HUES6 (cell line): Measurements from ENCODE around the gene CFL1.

Experiments used
- H3K27ac ChIP-seq: 2 replicates; pipeline ENCODE4 v1.7.0; 2013; ENCODE audit warnings: low read depth, mild to moderate bottlenecking, low read length, inconsistent platforms
- H3K27me3 ChIP-seq: 2 replicates; pipeline ENCODE4 v1.6.1; 2013; ENCODE audit warnings: low read length; ENCODE audit not compliant: control insufficient read depth, insufficient read depth
- H3K36me3 ChIP-seq: 2 replicates; pipeline ENCODE4 v1.6.1; 2013; ENCODE audit warnings: low read length; ENCODE audit not compliant: control insufficient read depth, insufficient read depth
- H3K4me1 ChIP-seq: 2 replicates; pipeline ENCODE4 v1.6.1; 2013; ENCODE audit warnings: low read length; ENCODE audit not compliant: control insufficient read depth, insufficient read depth
- H3K4me3 ChIP-seq: 2 replicates; pipeline ENCODE4 v1.5.1; 2013; ENCODE audit warnings: low read depth, low read length
- H3K9ac ChIP-seq: one replicate; pipeline ENCODE4 v1.6.1; 2013; ENCODE audit warnings: mild to moderate bottlenecking, low read length
- H3K9me3 ChIP-seq: 2 replicates; pipeline ENCODE4 v1.6.1; 2013; ENCODE audit warnings: low read depth, low read length; ENCODE audit not compliant: control insufficient read depth, insufficient read depth

The CFL1 gene

DNA sequence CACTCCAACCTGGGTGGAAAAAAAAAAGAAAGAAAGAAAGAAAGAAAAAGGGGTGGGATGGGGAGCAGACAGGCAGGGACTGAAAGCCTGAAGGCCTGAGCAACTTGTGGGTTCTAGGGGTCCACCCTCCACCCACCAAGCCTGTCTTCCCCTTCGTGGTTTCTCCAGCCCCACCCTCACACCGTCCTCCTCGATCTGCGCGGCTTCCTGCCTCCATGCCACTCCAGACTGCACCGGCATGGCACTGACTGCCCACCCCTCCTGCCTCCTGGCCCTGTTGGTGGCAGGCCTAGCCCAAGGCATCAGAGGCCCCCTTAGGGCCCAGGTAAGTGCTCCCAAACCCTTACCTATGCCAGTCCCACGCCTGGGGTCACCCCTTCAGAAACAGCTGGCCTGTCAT, 21.6 kb upstream of the CFL1 start, which contains the start of gene CTSW:
TSS of gene CTSW (plus strand) at position 221 of the 400 bp plus-strand sequence. CDS start at position 239, 18 bp downstream.
- Histone ChIP-seq H3K36me3 (peaks cover 29% of the 10 kb centered on the region), H3K4me3 (no peak within 1 kb of the TSS), H3K9ac (no peak within 1 kb of the TSS), H3K27me3 (no peaks in the 10 kb centered on the region), H3K27ac (no peak within 1 kb of the TSS), H3K9me3 (no peaks in the 10 kb centered on the region), H3K4me1 (no peaks in the 10 kb centered on the region)

DNA sequence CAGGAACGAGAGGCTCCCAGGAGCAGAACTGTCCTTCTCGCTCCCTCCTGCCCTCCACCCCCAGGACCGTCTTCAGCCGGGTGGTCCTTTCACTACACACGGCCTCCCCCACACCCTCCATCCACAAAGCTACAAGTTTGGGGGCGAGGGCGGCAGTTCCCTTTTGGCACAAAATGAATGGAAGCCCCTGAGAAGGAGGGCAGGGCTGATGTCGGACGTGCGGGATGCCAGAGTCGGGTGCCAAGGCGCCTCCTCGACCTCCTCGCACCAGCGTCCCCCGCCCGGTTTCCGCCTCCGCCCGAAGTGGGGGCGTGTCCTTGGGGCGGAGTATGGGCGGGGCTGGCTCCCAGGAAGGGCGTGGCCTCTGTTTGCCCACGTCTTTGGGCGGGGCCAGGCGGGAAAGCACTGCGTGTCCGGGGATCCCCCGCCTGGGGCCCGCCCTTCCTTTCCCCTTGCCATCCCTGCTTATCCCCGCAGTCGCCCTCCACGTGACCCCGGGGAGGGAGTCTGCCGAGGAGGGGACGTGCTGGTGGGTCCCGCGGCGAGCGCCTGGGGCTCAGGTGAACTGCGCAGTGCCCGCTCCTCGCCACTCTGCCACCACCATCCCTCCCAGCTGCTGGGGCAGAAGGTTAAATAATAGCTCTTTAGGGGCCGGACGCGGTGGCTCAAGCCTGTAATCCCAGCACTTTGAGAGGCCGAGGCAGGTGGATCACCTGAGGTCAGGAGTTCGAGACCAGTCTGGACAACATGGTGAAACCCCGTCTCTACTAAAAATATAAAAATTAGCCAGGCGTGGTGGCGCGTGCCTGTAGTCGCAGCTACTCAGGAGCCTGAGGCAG, 15.6 kb upstream of the CFL1 start:
- H3K9me3 ChIP-seq = no peaks in the 10 kb centered on the region
- H3K9ac ChIP-seq = peak overlapping the region; percentile 68
- H3K4me1 ChIP-seq = peaks cover 6% of the 10 kb centered on the region; the same call in 1 of the 2 replicates
- H3K36me3 ChIP-seq = no peaks in the 10 kb centered on the region; the same call in 1 of the 2 replicates
- 0 out of 2 replicates have a peak, but pooled peaks cover 2% of the 10 kb centered on the region for H3K27me3 ChIP-seq
- H3K4me3 ChIP-seq = peak overlapping the region; percentile 71
- no peak overlapping the region for H3K27ac ChIP-seq

DNA sequence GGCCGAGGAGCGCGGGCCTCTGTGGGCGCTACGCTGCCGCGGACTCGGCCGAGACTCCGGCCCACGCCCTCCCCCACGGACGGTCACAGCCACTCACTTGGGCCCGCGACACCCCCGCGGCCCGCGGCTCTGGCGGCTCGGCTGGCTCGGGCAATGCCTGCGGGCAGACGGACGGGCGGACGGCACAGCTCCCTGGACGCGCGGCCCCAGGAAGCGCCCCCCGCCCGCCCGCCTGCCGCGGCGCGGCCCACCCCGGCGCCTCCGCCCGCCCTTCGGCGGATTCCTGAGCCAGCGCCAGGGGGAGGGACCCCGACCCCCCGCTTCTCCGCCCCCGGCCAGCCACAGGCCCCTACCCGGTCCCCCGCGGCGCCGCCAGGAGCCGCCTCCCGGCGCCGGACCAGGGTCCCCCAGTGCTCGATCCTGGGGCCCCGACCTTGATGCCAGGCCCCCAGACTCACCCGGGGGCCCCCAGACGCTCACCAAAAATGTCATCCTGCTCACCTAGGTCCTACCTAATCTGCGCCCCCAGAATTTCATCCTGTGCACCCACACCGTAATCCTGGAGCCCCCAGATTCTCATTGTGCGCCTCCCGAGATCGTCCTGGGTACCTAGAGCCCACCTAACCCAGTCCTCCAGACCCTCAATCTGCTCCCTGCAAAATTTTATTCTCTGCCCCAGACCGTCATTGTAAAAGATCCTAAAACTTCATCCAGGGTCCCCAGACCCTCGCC, 14.8 kb upstream of the CFL1 start, which contains the start of gene EFEMP2:
TSS of gene EFEMP2 (minus strand) at position 215 of the 732 bp plus-strand sequence. CDS start 446 bp downstream, outside the sequence.
- Histone ChIP-seq H3K27ac (no peak within 1 kb of the TSS), H3K4me3 (peak within 1 kb of the TSS; percentile 71), H3K9ac (peak within 1 kb of the TSS; percentile 84)

DNA sequence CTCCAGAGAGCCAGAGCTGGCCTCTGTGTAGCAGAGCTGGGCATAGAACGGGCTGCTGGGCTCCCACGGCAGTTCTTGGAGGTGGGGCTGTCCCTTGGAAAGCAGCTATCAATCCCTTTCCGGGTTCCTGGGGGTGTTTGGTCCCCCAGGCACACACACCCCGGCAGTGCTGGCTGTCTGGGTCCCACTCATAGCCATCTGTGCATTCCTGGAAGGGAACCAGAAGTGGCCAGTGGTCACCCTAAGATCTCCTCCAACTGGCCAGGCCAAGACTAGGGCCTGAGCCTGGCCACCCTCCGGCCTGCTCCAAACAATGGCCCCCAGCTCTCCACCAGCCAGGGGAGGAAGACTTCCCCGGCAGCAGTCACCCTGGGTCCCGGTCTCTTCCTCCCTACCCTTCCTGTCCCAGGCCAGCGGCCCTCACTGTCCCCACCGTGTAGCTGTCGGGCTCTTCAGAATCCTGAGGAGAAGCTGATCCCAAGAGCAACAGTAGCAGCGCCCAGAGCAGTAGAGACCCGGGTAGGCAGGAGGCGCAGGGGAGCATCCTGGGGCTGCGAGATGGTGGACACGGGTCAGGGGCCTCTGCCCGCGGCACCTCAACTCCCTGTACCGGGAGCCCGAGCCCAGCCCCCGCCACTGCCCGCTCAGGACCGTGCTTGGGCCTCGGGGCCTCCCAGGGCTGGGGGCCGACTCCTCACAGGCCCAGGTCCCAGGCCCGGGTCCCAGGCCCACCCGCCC, 14.0 kb upstream of the CFL1 start:
- peak overlapping the region; percentile 71 for H3K4me3 ChIP-seq
- no peaks in the 10 kb centered on the region for H3K9me3 ChIP-seq
- 0 out of 2 replicates have a peak, but pooled peaks cover 2% of the 10 kb centered on the region for H3K27me3 ChIP-seq
- no peak overlapping the region for H3K27ac ChIP-seq
- H3K9ac ChIP-seq = peak overlapping the region; percentile 84
- peaks cover 10% of the 10 kb centered on the region for H3K4me1 ChIP-seq
- peaks cover 3% of the 10 kb centered on the region; the same call in 1 of the 2 replicates for H3K36me3 ChIP-seq

More for the DNA sequence above, 14.8 kb upstream of the CFL1 start, which contains the start of gene EFEMP2:
- Histone ChIP-seq H3K4me1 (peaks cover 6% of the 10 kb centered on the region; the same call in 1 of the 2 replicates), H3K27me3 (0 out of 2 replicates have a peak, but pooled peaks cover 2% of the 10 kb centered on the region), H3K9me3 (no peaks in the 10 kb centered on the region), H3K36me3 (no peaks in the 10 kb centered on the region; the same call in 1 of the 2 replicates)

DNA sequence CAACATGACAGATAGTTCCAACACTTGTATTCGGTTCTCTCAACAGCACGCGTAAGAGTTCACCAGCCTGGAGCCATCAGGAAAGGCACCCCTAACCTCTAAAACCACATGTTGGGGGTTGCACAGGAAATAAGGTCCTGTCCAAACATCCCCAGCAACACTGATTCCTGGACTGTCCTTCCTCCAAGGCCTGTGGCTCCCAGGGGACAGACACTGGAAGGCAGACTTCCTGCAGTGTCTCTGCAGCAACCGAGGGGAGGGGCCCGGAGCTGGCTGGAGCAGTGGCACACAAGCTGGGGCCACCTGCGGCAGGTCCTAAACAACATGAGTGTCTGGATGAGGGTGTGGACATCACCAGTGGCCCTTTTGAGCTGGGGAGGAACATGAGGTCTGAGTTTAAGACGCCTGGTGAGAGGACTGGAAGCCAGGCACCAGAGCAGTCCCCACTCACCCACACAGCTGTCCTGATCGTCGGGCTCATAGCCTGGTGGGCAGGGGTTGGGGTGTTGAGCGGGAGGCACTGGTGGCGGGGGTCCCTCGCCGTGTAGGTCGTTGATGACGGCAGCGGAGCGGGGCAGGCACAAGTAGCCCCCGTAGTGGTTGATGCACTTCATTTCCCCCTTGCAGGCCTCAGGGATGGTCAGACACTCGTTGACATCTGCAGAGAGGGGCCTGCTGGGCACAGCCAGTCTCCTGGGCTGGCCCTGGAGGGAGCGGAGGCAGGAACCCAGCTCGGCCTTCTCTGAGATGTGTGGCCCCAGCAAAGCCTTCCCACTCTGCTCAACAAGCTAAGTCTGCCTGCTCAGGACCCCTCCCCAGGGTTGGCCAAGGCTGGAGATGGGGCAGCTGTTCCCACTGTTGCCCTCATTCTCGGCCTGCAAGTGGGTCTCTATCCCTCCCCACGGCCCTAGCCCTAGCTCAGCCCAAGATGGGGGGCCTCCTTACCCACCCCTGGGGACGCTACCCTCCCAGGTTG, 13.0 kb upstream of the CFL1 start:
- Histone ChIP-seq H3K4me3 (no peak overlapping the region; the same call in 1 of the 2 replicates), H3K9ac (peak overlapping the region; percentile 23), H3K27ac (no peak overlapping the region), H3K27me3 (0 out of 2 replicates have a peak, but pooled peaks cover 2% of the 10 kb centered on the region), H3K9me3 (no peaks in the 10 kb centered on the region), H3K4me1 (peaks cover 12% of the 10 kb centered on the region), H3K36me3 (peaks cover 11% of the 10 kb centered on the region; the same call in 1 of the 2 replicates)

DNA sequence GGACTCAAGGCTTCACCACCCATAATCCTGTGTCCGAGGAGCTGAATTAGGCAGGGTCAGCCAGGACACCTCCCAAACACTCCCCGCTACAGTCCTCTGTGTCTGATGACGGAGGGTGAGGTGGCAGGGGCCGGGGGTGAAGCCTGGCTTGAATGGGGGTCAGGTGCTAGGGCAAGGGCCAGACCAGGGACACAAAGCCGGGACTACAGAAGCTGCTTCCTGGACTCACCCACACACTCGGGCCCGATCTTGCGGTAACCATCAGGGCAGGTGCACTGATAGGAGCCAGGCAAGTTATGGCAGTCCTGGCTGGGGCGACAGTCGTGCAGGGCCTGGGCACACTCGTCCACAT, 12.3 kb upstream of the CFL1 start:
- 0 out of 2 replicates have a peak, but pooled peaks cover 2% of the 10 kb centered on the region for H3K27me3 ChIP-seq
- peaks cover 12% of the 10 kb centered on the region for H3K4me1 ChIP-seq
- peaks cover 18% of the 10 kb centered on the region for H3K36me3 ChIP-seq
- no peak overlapping the region for H3K4me3 ChIP-seq
- H3K27ac ChIP-seq = no peak overlapping the region
- H3K9me3 ChIP-seq = no peaks in the 10 kb centered on the region
- H3K9ac ChIP-seq = no peak overlapping the region

DNA sequence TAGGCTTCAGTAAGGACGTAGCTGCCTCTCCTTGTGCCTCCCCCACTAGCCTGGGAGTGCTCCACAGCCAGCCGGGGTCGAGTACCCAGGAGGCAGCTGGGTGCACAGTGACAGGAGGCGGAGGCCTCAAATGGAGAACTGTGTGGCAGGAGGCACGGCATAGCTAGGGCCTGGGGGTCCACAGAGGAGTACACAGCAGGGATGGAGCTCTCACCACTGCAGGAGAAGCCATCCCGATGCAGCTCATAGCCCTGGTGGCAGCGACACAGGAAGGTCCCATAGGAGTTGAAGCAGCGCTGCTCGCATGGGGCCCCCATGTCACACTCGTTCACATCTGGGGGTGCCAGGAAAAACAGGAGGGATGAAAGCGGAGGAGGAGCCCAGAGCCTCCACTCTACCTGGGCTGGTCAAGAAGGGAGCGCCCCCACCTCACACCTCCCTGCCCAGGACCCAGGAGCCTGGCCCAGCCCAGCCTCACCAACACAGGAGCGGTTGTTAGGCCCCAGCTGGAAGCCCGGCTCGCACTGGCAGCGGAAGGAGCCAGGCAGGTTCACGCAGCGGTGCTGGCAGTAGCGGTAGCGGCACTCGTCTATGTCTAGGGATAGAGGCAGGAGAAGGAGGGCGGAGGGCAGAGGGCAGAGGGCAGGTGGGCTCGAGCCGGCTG, 11.8 kb upstream of the CFL1 start:
- Histone ChIP-seq H3K4me3 (no peak overlapping the region), H3K9ac (no peak overlapping the region), H3K4me1 (peaks cover 12% of the 10 kb centered on the region), H3K27ac (no peak overlapping the region), H3K36me3 (peaks cover 24% of the 10 kb centered on the region), H3K27me3 (0 out of 2 replicates have a peak, but pooled peaks cover 2% of the 10 kb centered on the region), H3K9me3 (no peaks in the 10 kb centered on the region)

DNA sequence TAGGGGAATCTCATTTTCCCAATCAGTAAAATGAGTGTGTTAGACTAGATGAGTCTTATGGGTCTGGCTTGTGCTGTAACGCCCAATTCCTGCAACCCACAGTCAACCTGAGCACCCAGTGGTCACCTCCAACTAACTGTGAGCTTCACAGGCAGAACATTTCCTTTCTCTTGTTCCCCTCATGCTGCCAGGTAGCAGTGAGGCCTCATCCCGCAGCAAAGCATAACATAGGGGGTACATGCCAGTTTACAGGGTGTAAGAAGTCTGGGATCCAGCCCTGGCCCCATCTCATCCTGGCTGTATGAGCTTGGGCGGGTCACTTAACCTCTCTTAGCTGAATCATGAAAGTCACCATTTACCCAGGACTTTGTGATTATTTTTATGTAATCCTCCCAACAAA, 10.9 kb upstream of the CFL1 start:
- peaks cover 32% of the 10 kb centered on the region for H3K36me3 ChIP-seq
- H3K27ac ChIP-seq = no peak overlapping the region
- H3K9me3 ChIP-seq = no peaks in the 10 kb centered on the region
- H3K27me3 ChIP-seq = 0 out of 2 replicates have a peak, but pooled peaks cover 2% of the 10 kb centered on the region
- peaks cover 12% of the 10 kb centered on the region for H3K4me1 ChIP-seq
- H3K9ac ChIP-seq = no peak overlapping the region
- no peak overlapping the region for H3K4me3 ChIP-seq

DNA sequence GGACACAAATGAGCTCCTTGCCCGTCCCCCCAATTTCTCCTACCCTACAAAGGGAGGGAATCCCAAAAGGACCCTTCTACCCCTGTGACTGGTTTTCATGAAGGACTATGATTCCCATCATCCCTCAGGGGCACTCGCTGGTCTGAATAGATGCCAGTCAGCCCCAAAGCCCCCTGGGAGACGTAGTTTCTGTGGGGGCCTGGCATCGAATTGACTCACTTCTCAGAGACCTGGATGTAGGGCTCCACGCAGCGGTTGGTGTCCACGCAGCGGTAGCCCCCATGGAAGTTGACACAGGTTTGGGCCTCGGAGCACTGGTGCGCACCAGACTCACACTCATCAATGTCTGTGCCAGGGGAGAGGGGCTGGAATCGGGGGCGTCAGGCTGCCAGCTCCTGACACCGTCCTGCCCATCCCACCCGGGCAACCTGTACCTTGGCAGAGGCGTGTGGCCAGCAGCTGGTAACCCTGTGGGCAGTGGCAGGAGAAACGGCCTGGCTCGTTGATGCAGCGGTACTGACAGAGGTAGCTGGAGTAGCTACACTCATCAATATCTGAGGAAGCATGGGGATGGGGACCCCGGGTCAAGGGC, 10.2 kb upstream of the CFL1 start:
- H3K27me3 ChIP-seq = 0 out of 2 replicates have a peak, but pooled peaks cover 2% of the 10 kb centered on the region
- peak overlapping the region; percentile 65 for H3K4me3 ChIP-seq
- no peaks in the 10 kb centered on the region for H3K9me3 ChIP-seq
- no peak overlapping the region for H3K9ac ChIP-seq
- H3K36me3 ChIP-seq = peaks cover 40% of the 10 kb centered on the region
- H3K27ac ChIP-seq = no peak overlapping the region
- peaks cover 12% of the 10 kb centered on the region for H3K4me1 ChIP-seq
